Stomach smooth muscle (tissue), 2 donors: ENCODE measurements around the gene TTC33.
A peak's percentile ranks its signal among the peaks of the same experiment; 100 is the strongest.
"Not testable (repeated sequence)": the region's sequence is repeated elsewhere in the genome, so short reads cannot be mapped to it uniquely, and the experiment has no call there.

ENCODE experiments used
- H3K27ac ChIP-seq: one replicate; pipeline ENCODE4 v1.7.0; 2013; ENCODE audit warnings: mild to moderate bottlenecking, low read length, inconsistent platforms
- H3K27me3 ChIP-seq, 2 donors: one replicate each; pipeline ENCODE4 v1.7.0; 2013; ENCODE audit warnings: low read length in 2 of 2; ENCODE audit not compliant: insufficient read depth in 2 of 2, control insufficient read depth in 1 of 2
- H3K36me3 ChIP-seq, 2 donors: one replicate each; pipeline ENCODE4 v1.7.0; 2013; ENCODE audit warnings: low read length in 2 of 2; ENCODE audit not compliant: control insufficient read depth in 2 of 2, insufficient read depth in 2 of 2
- H3K4me1 ChIP-seq: one replicate; pipeline ENCODE4 v1.7.0; 2013; ENCODE audit warnings: low read length; ENCODE audit not compliant: control insufficient read depth, insufficient read depth
- H3K4me3 ChIP-seq, 2 donors: one replicate each; pipeline ENCODE4 v1.7.0; 2013; ENCODE audit warnings: low read length in 2 of 2
- H3K9ac ChIP-seq, 2 donors: one replicate each; pipeline ENCODE4 v1.7.0; 2013; ENCODE audit warnings: low read length in 2 of 2, mild to moderate bottlenecking in 1 of 2
- H3K9me3 ChIP-seq, 2 donors: one replicate each; pipeline ENCODE4 v1.7.0; 2013; ENCODE audit warnings: low read length in 2 of 2; ENCODE audit not compliant: control insufficient read depth in 2 of 2
- donor health status: healthy.
- donor health status: Pancreatic carcinoma.

The TTC33 gene

GRCh38 chr5:40755407-40756365 lies at the start of gene TTC33:
TSS of gene TTC33 (minus strand) at chr5:40755961. CDS start at chr5:40747018, 8,943 bp downstream.
- peak within 1 kb of the TSS; percentile 74 for H3K27ac ChIP-seq
- no peaks in the 10 kb centered on the region for H3K36me3 ChIP-seq
- H3K27me3 ChIP-seq = no peaks in the 10 kb centered on the region
- peak within 1 kb of the TSS; percentile 83 to 89 for H3K4me3 ChIP-seq
- H3K9me3 ChIP-seq = no peaks in the 10 kb centered on the region
- H3K4me1 ChIP-seq = no peaks in the 10 kb centered on the region
- peak within 1 kb of the TSS; percentile 91 to 97 for H3K9ac ChIP-seq

- Histone ChIP-seq H3K27ac (no peak overlapping the region), H3K9ac (no peak overlapping the region), H3K27me3 (no peaks in the 10 kb centered on the region), H3K4me3 (no peak overlapping the region), H3K9me3 (no peaks in the 10 kb centered on the region), H3K36me3 (no peaks in the 10 kb centered on the region), H3K4me1 (peaks cover 3% of the 10 kb centered on the region)
Measured at GRCh38 chr5:40801771-40802562, 46.2 kb upstream of the TTC33 start.

- H3K27ac ChIP-seq = no peak overlapping the region
- H3K4me3 ChIP-seq = peak overlapping the region; percentile 81 to 97
- H3K27me3 ChIP-seq = no peaks in the 10 kb centered on the region
- peaks cover 3% of the 10 kb centered on the region for H3K4me1 ChIP-seq
- peak overlapping the region; percentile 31 to 89 for H3K9ac ChIP-seq
- H3K36me3 ChIP-seq = no peaks in the 10 kb centered on the region
- H3K9me3 ChIP-seq = no peaks in the 10 kb centered on the region
Measured at GRCh38 chr5:40799258-40799657, 43.5 kb upstream of the TTC33 start.

- H3K4me3 ChIP-seq = peak overlapping the region; percentile 81 to 97
- no peaks in the 10 kb centered on the region for H3K9me3 ChIP-seq
Measured at GRCh38 chr5:40798801-40799210, 43.0 kb upstream of the TTC33 start.

GRCh38 chr5:40798012-40798800 lies 42.4 kb upstream of the TTC33 start, which contains the start of gene PRKAA1:
TSS of gene PRKAA1 (minus strand) at chr5:40798374. CDS start at chr5:40798189, 185 bp downstream.
- Histone ChIP-seq H3K4me1 (peaks cover 3% of the 10 kb centered on the region), H3K9ac (peak within 1 kb of the TSS; percentile 89 to 90), H3K27ac (peak within 1 kb of the TSS; percentile 88)

More at GRCh38 chr5:40798801-40799210, 43.0 kb upstream of the TTC33 start:
- Histone ChIP-seq H3K4me1 (peaks cover 3% of the 10 kb centered on the region), H3K27me3 (no peaks in the 10 kb centered on the region), H3K27ac (peak overlapping the region; percentile 88), H3K36me3 (no peaks in the 10 kb centered on the region), H3K9ac (peak overlapping the region; percentile 89 to 90)

GRCh38 chr5:40797273-40798011 lies 41.7 kb upstream of the TTC33 start:
- Histone ChIP-seq H3K36me3 (no peaks in the 10 kb centered on the region), H3K9me3 (no peaks in the 10 kb centered on the region), H3K4me3 (peak overlapping the region; percentile 95 to 97), H3K27me3 (no peaks in the 10 kb centered on the region), H3K27ac (peak overlapping the region; percentile 80), H3K9ac (peak overlapping the region; percentile 82 to 89), H3K4me1 (peaks cover 3% of the 10 kb centered on the region)

More at GRCh38 chr5:40798012-40798800, 42.4 kb upstream of the TTC33 start, which contains the start of gene PRKAA1:
- Histone ChIP-seq H3K27me3 (no peaks in the 10 kb centered on the region), H3K9me3 (no peaks in the 10 kb centered on the region), H3K4me3 (peak within 1 kb of the TSS; percentile 95 to 97), H3K36me3 (no peaks in the 10 kb centered on the region)

- Histone ChIP-seq H3K27ac (no peak overlapping the region), H3K9ac (peak overlapping the region in 1 of 2 donors; percentile 82), H3K9me3 (no peaks in the 10 kb centered on the region), H3K4me1 (peaks cover 3% of the 10 kb centered on the region), H3K27me3 (no peaks in the 10 kb centered on the region), H3K4me3 (peak overlapping the region; percentile 95 to 97), H3K36me3 (no peaks in the 10 kb centered on the region)
Measured at GRCh38 chr5:40796487-40796889, 40.7 kb upstream of the TTC33 start.

GRCh38 chr5:40794877-40795276 lies 39.1 kb upstream of the TTC33 start:
- H3K27ac ChIP-seq, H3K36me3 ChIP-seq, H3K4me1 ChIP-seq, H3K4me3 ChIP-seq, H3K27me3 ChIP-seq, H3K9me3 ChIP-seq, H3K9ac ChIP-seq: not testable (repeated sequence)

- H3K9me3 ChIP-seq, H3K9ac ChIP-seq, H3K27ac ChIP-seq, H3K27me3 ChIP-seq, H3K36me3 ChIP-seq, H3K4me3 ChIP-seq, H3K4me1 ChIP-seq: not testable (repeated sequence)
Measured at GRCh38 chr5:40794340-40794739, 38.6 kb upstream of the TTC33 start.
